ENCODE measurements around the gene DESI2. TPM values are rescaled to one million over a fixed set of nuclear protein-coding genes. Genes with fewer than 3 reads are reported as not detected.
"Not testable (repeated sequence)": the region's sequence is repeated elsewhere in the genome, so short reads cannot be mapped to it uniquely, and the experiment has no call there.

DESI2 gene
- total RNA-seq, 1 donor from 2014 or later = 25.8 TPM

GRCh38 chr1:244665771-244666217 is 12.9 kb downstream of the DESI2 start:
- Mint-ChIP-seq H3K27me3 (no peaks in the 10 kb centered on the region), H3K27ac (no peak overlapping the region), H3K4me3 (no peak overlapping the region), H3K4me1 (peaks cover 31% of the 10 kb centered on the region), H3K9me3 (no peaks in the 10 kb centered on the region), H3K36me3 (ENCODE audit: low read depth) (peaks cover 10% of the 10 kb centered on the region)
- DNase-seq = no peak
- CTCF ChIA-PET = interaction anchor here (0.6 kb wide), 1 partner anchor 8 kb away, joined by 3 read pairs; no protein-coding TSS in a partner anchor
- peak; percentile 87 for ATAC-seq (ENCODE audit: low read depth)
- no peak for TF ChIP-seq CTCF (IDR thresholded peaks at IDR 0.05)
- POLR2A ChIA-PET = interaction anchor here (0.5 to 1.4 kb wide), 4 partner anchors 12 to 150 kb away, joined by 3 to 6 read pairs (median 4); no protein-coding TSS in a partner anchor
- intact Hi-C loops (cut with micrococcal nuclease) = loop anchor here (1.0 to 2.0 kb wide), 2 partner anchors 12 to 63 kb away; partner anchors contain the start of gene DESI2

- POLR2A ChIA-PET; CTCF ChIA-PET; H3K27me3 Mint-ChIP-seq; H3K4me3 Mint-ChIP-seq; H3K9me3 Mint-ChIP-seq; intact Hi-C loops (cut with micrococcal nuclease); H3K27ac Mint-ChIP-seq; ATAC-seq (ENCODE audit: low read depth); DNase-seq: not testable (repeated sequence)
- Mint-ChIP-seq H3K4me1 (peaks cover 36% of the 10 kb centered on the region), H3K36me3 (ENCODE audit: low read depth) (peaks cover 13% of the 10 kb centered on the region)
Measured at GRCh38 chr1:244666672-244667418, 13.9 kb downstream of the DESI2 start.

GRCh38 chr1:244667797-244668196 is 14.9 kb downstream of the DESI2 start:
- Mint-ChIP-seq H3K27ac (no peak overlapping the region), H3K27me3 (no peaks in the 10 kb centered on the region), H3K4me1 (peaks cover 26% of the 10 kb centered on the region), H3K9me3 (no peaks in the 10 kb centered on the region), H3K4me3 (no peak overlapping the region), H3K36me3 (ENCODE audit: low read depth) (peaks cover 13% of the 10 kb centered on the region)
- ChIA-PET CTCF (no interaction called here), POLR2A (no interaction called here)
- DNase-seq (no peak), ATAC-seq (ENCODE audit: low read depth) (no peak)
- TF ChIP-seq CTCF (IDR thresholded peaks at IDR 0.05) = no peak
- intact Hi-C loops (cut with micrococcal nuclease) = no loop called here

- Mint-ChIP-seq H3K4me1 (peaks cover 19% of the 10 kb centered on the region), H3K27ac (no peak overlapping the region), H3K9me3 (no peaks in the 10 kb centered on the region), H3K4me3 (no peak overlapping the region), H3K27me3 (no peaks in the 10 kb centered on the region), H3K36me3 (ENCODE audit: low read depth) (peaks cover 28% of the 10 kb centered on the region)
- intact Hi-C loops (cut with micrococcal nuclease) = no loop called here
- DNase-seq = no peak
- CTCF ChIA-PET = no interaction called here
- POLR2A ChIA-PET = no interaction called here
- no peak for TF ChIP-seq CTCF (IDR thresholded peaks at IDR 0.05)
- no peak for ATAC-seq (ENCODE audit: low read depth)
Measured at GRCh38 chr1:244672946-244673682, 20.2 kb downstream of the DESI2 start.

- intact Hi-C loops (cut with micrococcal nuclease) = no loop called here
- POLR2A ChIA-PET = no interaction called here
- Mint-ChIP-seq H3K27me3 (no peaks in the 10 kb centered on the region), H3K4me3 (no peak overlapping the region), H3K36me3 (ENCODE audit: low read depth) (peaks cover 33% of the 10 kb centered on the region), H3K27ac (no peak overlapping the region), H3K9me3 (no peaks in the 10 kb centered on the region), H3K4me1 (peaks cover 19% of the 10 kb centered on the region)
- ATAC-seq (ENCODE audit: low read depth) (no peak), DNase-seq (no peak)
- no peak for TF ChIP-seq CTCF (IDR thresholded peaks at IDR 0.05)
- CTCF ChIA-PET = no interaction called here
Measured at GRCh38 chr1:244674446-244674845, 21.5 kb downstream of the DESI2 start.
